Activated effector memory CD4-positive, alpha-beta T cell treated with anti-CD3 and anti-CD28 coated beads, Interleukin-2, amount 50 U/mL, for 16 hours (primary cell): ENCODE results near the gene FOXD2.

Experiments
- DNase-seq: peaks from one replicate; pipeline ENCODE4 v3.0.0-alpha.2; 2020

The FOXD2 gene

DNA sequence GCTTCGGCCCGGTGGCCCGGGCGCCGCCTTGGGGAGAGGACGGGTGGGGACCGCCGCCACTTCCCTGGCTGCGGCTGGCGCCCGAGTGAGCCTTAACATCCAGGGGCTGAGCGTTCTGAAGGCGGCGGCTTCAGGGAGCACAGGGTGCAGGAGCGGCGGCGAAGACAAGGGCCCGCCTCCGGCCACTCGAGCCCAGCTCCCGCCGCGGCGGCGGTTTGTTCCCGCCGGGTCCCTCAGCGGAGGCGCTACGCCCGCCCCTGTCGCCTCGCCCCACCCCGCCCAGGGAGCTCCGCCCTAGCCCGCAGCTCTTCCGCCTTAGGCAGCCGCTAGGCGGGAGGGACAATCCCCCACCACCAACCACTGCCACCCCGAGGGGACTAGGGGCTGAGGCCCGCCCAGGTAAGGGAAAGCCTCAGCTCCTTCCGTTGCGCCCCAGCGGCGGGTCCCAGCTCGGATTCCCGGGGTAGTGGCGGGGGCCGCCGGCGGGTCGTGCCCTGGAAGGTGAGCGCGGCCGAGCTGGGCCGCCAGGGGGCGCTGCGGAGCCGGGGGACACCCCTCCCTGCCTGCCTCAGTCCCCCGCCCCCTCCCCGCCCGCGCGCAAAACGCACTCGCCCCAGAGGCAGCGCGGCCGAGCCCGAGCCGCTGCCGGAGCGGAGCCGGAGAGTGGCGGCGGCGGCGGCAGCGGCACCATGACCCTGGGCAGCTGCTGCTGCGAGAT lies at the start of gene FOXD2:
Gene FOXD2 (plus strand): TSS at position 598 of the 718 bp plus-strand sequence. CDS start 92 bp downstream, at position 690.
- DNase-seq, result peak; percentile 98

DNA sequence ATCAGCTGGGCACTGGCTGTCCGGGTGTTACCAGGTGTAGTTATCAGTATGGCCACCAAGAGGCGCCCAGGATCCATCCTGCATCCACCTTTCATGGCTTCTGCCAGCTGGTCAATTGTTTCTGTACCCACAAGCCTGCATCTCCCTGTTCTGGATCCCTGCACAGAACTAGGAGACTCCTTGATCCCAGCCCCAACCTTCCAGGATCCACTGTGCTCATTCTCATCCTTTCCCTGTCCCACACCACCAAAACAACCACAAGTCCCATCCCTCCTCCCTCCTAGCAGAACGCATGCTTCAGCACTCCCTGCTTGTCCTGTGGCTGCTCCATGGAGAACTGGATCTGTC lies 49.0 kb upstream of the FOXD2 start:
- DNase-seq, result peak; percentile 78

DNA sequence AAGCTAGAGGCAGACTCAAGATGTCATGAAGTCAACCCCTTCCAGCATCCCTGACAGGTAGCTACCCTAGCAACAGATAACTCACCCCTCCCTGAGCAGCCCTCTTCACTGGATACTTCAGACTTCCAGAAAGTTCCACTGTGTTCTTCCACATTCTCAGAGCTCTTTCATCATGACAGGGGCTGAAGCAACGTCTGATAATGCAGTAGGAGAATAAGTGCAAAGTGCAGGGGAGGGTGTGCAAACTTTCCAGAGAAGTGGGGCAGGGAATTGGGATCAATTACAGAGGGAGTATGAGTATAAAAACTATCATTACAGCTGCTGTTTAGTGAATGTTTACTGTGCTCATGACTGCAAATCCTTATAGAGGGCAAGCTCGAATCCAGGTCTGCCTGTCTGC lies 48.1 kb upstream of the FOXD2 start:
- no peak for DNase-seq

DNA sequence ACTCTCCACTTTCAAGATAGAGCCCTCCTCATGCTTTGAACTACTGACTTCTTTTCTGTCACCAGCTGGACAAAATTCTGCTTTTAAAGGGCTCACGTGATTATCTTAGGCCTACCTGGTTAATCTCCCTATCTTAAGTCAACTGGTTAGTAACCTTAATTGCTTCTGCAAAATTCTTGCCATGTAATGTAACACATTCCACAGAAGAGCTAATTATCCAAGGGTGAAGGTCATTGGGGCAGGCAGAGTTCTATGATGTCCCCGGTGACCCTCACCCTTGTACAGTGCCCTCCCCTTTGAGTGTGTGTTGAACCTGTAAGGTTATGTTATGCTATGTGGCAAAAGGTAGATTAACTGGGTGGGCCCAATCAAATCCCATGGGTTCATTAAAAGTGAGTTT lies 47.0 kb upstream of the FOXD2 start:
- no peak for DNase-seq

DNA sequence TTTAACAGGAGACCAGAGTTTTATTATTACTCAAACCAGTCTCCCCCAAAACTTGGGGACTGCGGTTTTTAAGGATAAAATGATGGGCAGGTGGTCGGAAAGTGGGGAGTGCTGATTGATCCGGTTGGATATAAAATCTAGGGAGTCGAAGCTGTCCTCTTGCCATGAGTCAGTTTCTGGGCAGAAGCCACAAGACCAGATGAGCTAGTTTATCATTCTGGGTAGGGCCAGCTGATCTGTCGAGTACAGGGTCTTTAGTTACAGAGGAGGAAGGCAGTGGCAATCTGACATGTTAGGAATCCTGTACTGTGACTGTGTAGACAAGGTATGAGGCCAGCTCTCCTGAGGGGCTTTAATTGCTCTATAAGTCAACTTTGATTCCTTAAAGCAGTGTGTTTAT lies 44.7 kb upstream of the FOXD2 start:
- DNase-seq, result no peak

DNA sequence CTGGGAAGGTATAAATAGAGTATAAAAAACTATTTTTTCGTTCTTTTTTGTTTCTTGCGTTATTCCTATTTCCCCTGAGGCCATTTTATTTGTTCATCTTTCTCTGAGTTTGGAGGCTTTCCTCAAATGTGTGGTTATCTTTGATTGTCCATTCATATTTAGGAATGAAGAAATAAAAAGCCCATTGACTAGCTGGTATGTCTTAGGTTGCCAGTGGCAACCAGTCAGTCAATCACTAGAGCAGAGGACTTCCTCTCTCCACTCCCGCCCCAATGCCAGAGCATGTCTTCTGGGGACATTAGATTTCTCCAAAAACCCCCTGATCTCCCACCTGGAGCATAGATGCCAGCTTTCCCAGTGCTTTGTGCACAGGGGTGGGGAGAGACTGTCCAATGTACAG lies 42.4 kb upstream of the FOXD2 start:
- no peak for DNase-seq

DNA sequence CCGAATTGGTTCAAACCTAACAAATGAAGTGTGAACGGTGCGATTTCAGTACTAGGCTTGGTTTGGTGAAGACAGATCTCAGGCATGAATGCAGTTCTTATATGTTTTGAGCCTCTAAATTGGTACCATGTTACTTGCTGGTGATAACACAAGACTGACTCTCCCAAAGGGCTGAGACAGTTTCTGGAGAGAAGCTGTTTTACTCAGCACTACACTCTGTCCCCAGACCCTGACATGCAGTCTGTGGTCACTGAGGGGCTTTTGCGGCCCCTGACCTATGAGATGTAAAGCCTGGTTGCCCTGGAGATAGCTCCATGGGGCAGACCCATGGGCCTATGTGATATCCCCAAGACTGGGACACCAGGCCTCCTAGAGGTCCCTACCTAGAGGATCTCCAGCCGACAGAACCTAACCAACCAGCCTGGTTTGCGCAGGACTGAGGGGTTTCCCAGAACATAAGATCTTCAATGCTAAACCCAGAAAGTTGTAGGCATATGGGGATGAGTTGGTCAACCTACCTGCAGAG lies 41.1 kb upstream of the FOXD2 start:
- no peak for DNase-seq

DNA sequence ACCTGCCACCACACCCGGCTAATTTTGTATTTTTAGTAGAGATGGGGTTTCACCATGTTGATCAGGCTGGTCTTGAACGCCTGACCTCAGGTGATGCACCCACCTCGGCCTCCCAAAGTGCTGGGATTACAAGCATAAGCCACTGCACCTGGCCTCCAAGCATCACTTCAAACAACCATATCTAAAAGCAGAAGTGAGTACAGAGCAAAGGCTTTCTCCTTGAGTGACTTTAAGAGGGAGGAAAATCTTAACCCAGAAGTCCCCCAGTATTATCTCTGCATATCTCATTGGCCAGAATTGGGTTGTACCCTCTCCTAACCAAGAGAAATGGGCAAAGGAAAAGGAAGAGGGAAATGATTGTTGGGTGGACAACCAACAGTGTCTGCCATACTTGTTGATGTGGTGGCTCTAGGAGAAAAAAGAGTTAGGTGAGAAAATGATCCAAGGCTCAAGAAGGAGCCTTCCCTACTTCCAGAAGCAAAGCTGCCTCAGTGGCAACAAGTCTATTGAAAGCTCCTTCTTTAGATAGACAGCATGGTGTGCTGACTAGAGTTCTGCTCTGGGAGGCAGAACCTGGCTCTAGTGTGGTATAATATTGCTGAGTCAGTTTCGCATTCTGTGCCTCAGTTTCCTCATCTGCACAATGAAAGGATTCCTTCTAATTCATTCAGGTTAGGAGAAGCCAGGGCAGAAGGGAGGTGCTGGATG lies 38.6 kb upstream of the FOXD2 start:
- DNase-seq, result no peak

DNA sequence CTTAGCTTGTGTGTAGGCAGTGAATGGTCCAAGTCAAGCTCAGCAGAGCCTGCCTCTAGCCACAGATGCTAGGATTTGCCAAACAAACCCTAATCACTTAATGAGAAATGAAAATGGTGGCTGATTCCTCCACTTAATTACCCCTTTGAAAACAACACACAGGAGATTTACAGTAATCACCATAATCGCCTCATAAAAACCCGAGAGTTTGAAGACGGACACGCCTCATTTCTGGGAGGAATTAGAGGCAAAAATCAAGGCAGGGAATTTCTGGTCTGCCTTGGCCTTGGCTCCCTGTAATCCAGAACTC lies 38.0 kb upstream of the FOXD2 start:
- DNase-seq, result no peak

DNA sequence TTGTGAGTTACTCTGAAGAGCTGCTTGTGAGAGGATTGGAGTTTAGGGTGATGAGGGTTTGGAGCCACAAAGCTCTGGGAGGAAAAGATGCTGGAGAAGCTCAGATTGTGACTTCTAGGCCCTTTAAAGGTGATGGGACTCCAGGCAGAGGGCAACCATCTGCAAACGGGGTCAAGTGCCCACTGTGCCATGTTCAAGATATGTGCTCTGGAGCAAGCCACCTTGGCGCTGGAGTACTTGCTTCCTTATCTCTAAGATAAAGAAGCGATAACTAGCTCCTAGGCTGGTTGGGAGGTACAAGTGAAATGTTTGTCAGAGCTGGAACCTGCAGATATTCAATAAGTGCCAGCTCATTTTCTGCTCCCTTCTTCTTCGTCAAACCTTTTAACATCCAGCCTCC lies 36.1 kb upstream of the FOXD2 start:
- no peak for DNase-seq

DNA sequence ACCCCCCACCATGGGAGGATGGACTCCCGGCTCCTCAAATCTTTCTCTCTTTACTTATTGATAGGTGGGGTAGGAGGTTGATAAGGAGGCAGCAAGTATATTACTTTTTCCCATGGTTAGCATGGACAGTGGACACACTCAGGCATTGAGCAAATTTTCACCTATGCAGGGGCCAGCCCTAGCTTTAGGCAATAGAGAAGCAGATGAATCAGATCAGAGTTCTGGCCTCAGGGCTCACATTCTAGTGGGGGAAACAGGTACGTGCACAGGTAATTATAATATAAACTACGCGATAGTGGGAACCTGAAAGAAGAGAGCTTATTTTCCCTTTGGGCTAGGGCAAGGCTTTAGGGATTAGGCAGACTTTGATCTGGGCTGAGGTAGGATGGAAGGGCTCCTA lies 35.3 kb upstream of the FOXD2 start:
- DNase-seq, result no peak

DNA sequence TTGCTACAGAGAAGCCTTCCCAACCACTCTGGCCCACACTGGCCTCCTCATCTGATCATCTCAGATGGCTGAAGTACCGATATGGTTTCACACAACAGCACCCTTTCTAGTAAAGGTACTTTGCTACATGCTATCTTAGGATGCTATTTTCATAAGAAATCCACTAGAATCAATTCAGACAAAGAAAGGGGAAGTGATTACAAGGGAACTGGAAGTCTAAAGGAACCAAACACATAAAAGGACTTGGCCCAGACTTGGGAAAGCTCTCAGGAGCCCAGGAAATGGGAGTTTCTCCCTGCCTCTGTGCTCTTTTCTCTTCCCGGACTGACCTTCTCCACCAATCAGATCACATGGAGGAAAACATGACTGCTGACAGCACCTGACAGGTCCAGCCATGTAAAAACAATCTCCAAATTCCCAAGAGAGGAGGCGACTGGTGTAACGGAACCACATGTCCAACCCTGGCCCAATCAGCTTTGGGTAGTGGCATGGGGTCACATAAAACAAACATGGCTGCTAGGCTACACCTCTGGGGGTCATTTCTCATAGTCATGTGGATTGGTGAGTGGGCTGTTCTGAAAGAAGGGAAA lies 34.4 kb upstream of the FOXD2 start:
- DNase-seq, result no peak

DNA sequence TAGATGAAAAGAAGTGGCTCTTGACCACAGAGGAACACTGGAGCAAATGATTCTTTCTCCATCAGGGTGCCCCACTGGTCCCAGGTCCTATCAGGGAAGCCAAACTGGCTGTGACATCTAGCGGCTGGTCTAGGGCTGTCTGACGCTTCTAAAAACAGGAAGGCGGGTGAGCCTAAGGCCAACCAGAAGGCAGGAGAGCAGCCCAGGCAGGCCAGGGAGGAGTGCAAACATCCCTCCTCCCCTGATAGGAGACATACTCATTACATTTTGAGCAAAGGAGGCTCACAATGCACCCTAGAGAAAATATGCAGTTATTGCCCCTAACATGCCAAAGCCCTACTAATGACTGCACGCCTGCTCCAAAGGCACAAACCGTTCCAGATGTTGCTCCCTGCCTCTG lies 32.1 kb upstream of the FOXD2 start:
- no peak for DNase-seq

DNA sequence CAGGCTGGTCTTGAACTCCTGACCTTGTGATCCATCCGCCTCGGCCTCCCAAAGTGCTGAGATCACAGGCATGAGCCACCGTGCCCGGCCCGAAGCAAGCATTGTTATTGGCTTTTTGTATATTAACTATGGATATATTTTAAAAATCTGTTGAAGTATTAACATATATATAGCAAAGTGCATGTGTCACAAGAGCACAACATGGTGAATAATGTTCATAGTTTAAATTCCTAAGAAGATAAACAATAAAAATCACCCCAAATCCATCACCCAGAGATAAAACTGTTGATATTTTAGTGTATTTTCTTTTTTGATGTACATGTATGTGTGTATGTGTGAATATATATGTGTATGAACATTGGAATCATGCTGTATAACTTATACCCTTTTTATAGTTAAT lies 30.9 kb upstream of the FOXD2 start:
- no peak for DNase-seq

DNA sequence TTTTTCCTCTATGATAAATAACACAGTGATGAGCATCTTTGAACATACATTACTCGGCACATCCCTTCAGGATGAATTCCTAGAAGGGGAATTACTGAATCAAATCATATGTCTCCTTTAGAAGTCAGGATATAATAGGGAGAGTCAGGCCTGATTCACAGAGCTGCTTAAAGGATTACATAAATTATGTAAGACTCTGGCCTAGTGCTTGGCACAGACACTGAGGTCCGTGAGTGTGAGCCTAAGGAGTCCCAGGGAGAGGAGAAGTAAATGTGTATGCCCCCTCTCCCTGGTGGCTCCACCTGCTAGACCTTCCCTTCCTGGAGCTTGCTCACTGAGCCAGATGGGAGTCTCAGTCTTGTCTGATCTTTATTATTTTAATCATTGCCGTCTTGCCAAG lies 30.4 kb upstream of the FOXD2 start:
- no peak for DNase-seq

DNA sequence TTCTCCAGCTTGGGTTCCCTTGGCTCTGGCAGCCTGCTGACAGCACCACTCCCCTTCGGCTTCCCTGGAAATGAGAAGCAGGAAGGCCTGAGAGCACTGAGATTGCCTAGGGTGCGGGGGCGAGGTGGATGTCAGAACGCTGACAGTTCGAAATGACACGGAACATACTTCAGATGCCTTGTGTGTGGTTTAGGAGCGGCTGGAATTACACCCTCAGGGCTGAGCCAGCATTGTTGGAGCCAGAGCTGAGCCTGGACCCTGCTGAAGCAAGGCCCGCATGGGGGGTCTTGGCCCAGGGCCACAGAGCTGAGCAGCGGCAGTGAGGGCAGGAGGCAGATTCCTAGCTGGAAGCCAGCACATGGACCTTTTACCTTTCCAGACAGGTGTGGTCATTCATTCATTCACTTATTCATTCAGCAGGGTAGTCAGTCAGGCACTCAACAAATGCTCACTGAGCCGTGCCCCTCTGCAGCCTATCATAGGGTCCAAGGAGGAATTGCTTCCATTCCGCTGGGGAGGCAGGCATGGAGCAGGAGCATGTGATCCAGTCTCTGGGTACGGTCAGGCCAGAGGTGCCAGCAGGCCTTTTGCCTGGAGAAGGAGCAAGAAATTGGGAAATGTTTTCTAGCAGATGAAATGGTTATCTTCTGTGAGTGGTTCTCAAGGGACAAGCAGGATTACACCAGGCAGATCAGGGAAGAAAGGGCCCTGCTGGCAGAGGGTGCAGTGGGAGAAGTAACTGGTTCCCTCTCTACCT lies 28.4 kb upstream of the FOXD2 start:
- DNase-seq, result no peak

DNA sequence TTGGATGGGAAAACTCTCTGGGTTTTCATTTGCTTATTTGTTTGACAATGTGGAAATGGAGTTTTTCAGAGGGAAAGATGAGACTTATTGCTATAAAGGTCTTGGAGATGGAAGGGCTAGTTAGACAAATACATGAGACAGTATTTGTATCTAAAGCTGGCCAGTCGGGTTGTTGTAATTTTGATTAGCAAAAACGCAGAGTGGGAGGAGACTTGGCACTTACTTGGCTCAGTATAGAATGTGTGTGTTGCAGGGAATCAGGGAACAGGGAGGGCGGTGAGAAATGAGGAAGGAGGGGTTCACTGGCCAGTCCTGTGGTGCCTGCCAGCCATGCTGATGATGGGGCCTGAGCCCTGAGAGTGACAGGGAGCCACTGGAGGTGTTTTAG lies 27.8 kb upstream of the FOXD2 start:
- DNase-seq, result no peak

DNA sequence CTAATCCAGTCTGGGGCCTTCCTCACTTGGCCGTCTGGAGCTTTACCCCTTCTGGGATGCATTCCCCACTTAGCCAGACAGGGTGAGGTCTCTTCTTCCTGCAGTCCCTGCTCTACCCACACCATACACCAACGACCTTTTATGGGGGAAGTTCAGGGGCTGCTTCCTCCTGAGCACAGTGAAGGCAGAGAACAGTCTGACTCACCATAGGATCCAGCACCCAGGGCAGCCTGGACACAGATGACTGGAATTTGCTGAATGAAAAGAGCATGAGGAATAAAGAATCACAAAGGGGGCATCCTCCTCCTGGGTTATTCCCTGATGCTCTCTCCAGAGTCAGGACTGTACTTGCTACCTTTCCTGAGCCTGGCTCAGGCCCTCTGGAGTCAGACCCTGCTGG lies 26.4 kb upstream of the FOXD2 start:
- DNase-seq, result no peak

DNA sequence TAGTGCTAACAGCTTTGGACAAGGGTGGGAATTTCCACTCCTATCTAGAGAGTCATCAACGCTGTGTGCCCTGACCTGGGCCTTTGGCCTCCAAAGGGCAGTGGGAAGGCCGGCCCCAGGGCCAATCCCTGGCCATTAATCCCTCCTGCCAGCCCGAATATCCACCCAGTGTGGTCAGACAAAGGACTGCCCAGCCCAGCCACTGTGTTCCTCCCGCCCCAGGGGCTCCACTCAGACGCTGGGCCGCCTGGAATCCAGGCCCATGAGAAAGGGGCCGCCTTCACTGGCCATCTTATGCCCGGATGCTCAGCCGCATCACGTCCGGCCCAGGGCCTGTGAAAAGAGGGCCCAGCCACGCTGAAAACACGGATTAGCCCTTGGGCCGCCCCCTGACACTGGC lies 25.4 kb upstream of the FOXD2 start:
- no peak for DNase-seq

DNA sequence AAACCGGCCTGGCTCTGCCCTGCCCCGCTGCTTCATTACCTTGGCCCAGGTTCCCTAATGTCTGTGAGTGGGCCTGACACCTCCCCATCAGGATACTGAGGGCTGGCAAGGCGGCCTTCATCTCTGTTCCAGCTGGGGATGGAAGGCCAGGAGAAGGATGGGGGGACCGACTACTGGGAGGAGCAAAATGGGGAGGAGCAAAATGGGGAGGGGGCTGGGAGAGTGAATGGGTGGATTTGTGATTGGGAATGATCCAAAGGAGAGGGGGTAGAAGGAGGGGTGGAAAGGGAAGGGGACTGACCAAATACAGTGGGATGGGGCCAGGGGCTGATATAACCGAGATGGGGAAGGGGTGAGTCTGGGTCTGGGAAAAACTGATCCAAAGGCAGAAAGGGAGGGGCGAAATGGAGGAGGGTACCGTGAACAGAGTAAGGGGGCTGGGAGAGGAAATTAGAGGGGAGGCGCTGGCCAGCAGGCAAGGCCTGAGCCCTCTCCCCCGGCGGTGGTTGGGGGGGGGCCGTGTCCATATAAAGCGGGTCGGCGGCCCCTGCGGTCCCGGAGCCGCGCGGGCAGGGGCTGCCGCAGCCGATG lies 22.0 kb upstream of the FOXD2 start, which contains the start of gene FOXE3:
Gene FOXE3 (plus strand): TSS at position 558 of the 591 bp plus-strand sequence. CDS start 31 bp downstream, at position 589.
- DNase-seq, result no peak

DNA sequence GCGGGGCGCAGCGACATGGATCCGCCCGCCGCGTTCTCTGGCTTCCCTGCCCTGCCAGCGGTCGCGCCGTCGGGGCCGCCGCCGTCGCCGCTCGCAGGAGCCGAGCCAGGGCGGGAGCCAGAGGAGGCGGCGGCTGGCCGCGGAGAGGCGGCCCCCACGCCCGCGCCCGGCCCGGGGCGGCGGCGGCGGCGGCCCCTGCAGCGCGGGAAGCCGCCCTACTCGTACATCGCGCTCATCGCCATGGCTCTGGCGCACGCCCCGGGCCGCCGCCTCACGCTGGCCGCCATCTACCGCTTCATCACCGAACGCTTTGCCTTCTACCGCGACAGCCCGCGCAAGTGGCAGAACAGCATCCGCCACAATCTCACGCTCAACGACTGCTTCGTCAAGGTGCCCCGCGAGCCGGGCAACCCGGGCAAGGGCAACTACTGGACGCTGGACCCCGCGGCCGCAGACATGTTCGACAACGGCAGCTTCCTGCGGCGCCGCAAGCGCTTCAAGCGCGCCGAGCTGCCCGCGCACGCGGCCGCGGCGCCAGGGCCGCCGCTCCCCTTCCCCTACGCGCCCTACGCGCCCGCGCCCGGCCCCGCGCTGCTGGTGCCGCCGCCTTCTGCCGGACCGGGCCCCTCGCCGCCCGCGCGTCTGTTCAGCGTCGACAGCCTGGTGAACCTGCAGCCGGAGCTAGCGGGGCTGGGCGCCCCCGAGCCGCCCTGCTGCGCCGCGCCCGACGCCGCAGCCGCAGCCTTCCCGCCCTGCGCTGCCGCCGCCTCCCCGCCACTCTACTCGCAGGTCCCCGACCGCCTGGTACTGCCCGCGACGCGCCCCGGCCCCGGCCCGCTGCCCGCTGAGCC lies 21.3 kb upstream of the FOXD2 start:
- no peak for DNase-seq
